ENCODE measurements around the gene HSF4.

GRCh38 chr16:67157892-67158635 lies 6.5 kb upstream of the HSF4 start:
- TF ChIP-seq CTCF (IDR thresholded peaks at IDR 0.05) (no peak), POLR2A (IDR thresholded peaks at IDR 0.05) (no peak)
